ENCODE data around the gene MS4A1. TPM values are rescaled to one million over a fixed set of nuclear protein-coding genes. Genes with fewer than 3 reads are reported as not detected.

Gene MS4A1
- total RNA-seq, 1 donor from 2014 or later, result not detected

DNA sequence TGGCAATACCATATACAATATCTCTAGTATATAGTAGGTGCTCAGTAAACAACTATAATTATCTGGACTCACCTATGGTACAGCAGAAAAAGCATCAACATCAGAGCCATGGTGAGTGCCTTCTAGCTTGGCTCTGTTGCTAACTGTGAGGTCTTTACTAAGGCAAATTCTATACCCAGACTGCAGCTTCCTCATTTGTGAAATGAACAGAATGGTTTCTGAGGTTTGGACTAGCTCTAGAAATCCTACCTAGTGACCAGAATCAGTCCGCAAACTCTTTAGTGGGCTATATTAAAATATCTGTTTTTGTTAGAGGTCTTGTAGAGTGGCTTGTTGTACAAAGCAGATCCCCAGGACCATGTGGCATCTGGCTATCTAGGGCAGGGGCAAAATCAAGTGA lies 3.7 kb downstream of the MS4A1 start:
- no peaks in the 10 kb centered on the region for H3K4me1 ChIP-seq
- intact Hi-C loops (cut with DNase I), result no loop called here
- no peak for DNase-seq (ENCODE audit: low spot score in 2 of 2)
- no peak overlapping the region for H3K27ac ChIP-seq
- no peak overlapping the region for H3K4me3 ChIP-seq
- no peaks in the 10 kb centered on the region for H3K9me3 ChIP-seq
- TF ChIP-seq, protein P1, sequence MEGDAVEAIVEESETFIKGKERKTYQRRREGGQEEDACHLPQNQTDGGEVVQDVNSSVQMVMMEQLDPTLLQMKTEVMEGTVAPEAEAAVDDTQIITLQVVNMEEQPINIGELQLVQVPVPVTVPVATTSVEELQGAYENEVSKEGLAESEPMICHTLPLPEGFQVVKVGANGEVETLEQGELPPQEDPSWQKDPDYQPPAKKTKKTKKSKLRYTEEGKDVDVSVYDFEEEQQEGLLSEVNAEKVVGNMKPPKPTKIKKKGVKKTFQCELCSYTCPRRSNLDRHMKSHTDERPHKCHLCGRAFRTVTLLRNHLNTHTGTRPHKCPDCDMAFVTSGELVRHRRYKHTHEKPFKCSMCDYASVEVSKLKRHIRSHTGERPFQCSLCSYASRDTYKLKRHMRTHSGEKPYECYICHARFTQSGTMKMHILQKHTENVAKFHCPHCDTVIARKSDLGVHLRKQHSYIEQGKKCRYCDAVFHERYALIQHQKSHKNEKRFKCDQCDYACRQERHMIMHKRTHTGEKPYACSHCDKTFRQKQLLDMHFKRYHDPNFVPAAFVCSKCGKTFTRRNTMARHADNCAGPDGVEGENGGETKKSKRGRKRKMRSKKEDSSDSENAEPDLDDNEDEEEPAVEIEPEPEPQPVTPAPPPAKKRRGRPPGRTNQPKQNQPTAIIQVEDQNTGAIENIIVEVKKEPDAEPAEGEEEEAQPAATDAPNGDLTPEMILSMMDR (IDR thresholded peaks at IDR 0.05), result no peak
- no peaks in the 10 kb centered on the region for H3K36me3 ChIP-seq
- no peaks in the 10 kb centered on the region for H3K27me3 ChIP-seq

GRCh38 chr11:60468829-60469228 lies 13.2 kb downstream of the MS4A1 start:
- H3K9me3 ChIP-seq, result no peaks in the 10 kb centered on the region
- DNase-seq (ENCODE audit: low spot score in 2 of 2), result no peak
- no peaks in the 10 kb centered on the region for H3K27me3 ChIP-seq
- no peak overlapping the region for H3K27ac ChIP-seq
- TF ChIP-seq, protein P1 (IDR thresholded peaks at IDR 0.05), result no peak
- H3K4me3 ChIP-seq, result no peak overlapping the region
- H3K36me3 ChIP-seq, result no peaks in the 10 kb centered on the region
- intact Hi-C loops (cut with DNase I), result no loop called here
- no peaks in the 10 kb centered on the region for H3K4me1 ChIP-seq

GRCh38 chr11:60469723-60470122 lies 14.1 kb downstream of the MS4A1 start:
- H3K36me3 ChIP-seq, result no peaks in the 10 kb centered on the region

GRCh38 chr11:60477035-60477445 lies 21.4 kb downstream of the MS4A1 start:
- no peaks in the 10 kb centered on the region for H3K4me1 ChIP-seq
- H3K27ac ChIP-seq, result no peak overlapping the region
- H3K9me3 ChIP-seq, result no peaks in the 10 kb centered on the region
- TF ChIP-seq, protein P1 (IDR thresholded peaks at IDR 0.05), result no peak
- no peak for DNase-seq (ENCODE audit: low spot score in 2 of 2)
- intact Hi-C loops (cut with DNase I), result no loop called here
- no peaks in the 10 kb centered on the region for H3K36me3 ChIP-seq
- no peak overlapping the region for H3K4me3 ChIP-seq
- H3K27me3 ChIP-seq, result no peaks in the 10 kb centered on the region

More at GRCh38 chr11:60469723-60470122, 14.1 kb downstream of the MS4A1 start:
- TF ChIP-seq, protein P1 (IDR thresholded peaks at IDR 0.05), result no peak
- Histone ChIP-seq H3K9me3 (no peaks in the 10 kb centered on the region), H3K4me3 (no peak overlapping the region), H3K27ac (no peak overlapping the region), H3K4me1 (no peaks in the 10 kb centered on the region), H3K27me3 (no peaks in the 10 kb centered on the region)
- no peak for DNase-seq (ENCODE audit: low spot score in 2 of 2)
- intact Hi-C loops (cut with DNase I), result no loop called here

GRCh38 chr11:60482361-60482760 lies 26.7 kb downstream of the MS4A1 start:
- Histone ChIP-seq H3K36me3 (no peaks in the 10 kb centered on the region), H3K4me3 (no peak overlapping the region), H3K27me3 (no peaks in the 10 kb centered on the region), H3K27ac (no peak overlapping the region), H3K9me3 (no peaks in the 10 kb centered on the region), H3K4me1 (no peaks in the 10 kb centered on the region)
- TF ChIP-seq, protein P1 (IDR thresholded peaks at IDR 0.05), result no peak
- intact Hi-C loops (cut with DNase I), result no loop called here
- DNase-seq (ENCODE audit: low spot score in 2 of 2), result no peak

GRCh38 chr11:60485987-60486386 lies 30.3 kb downstream of the MS4A1 start:
- TF ChIP-seq, protein P1 (IDR thresholded peaks at IDR 0.05), result peak in 1 of 3 experiments; percentile 6
- Histone ChIP-seq H3K4me3 (no peak overlapping the region), H3K27ac (no peak overlapping the region), H3K9me3 (no peaks in the 10 kb centered on the region), H3K4me1 (no peaks in the 10 kb centered on the region), H3K27me3 (no peaks in the 10 kb centered on the region), H3K36me3 (no peaks in the 10 kb centered on the region)
- intact Hi-C loops (cut with DNase I), result no loop called here
- no peak for DNase-seq (ENCODE audit: low spot score in 2 of 2)
